Measurements from ENCODE around the gene KCNJ9.

- TF ChIP-seq CTCF (IDR thresholded peaks at IDR 0.05; ENCODE audit: low read depth, low read length): no peak
- no peak for TF ChIP-seq MYC (IDR thresholded peaks at IDR 0.05; ENCODE audit: low read depth, low read length)
Observed at GRCh38 chr1:160120797-160121196, 39.5 kb downstream of the KCNJ9 start.

Data from NB4 (cell line).